Glutamatergic neuron (in vitro differentiated cells): ENCODE data around the gene SPTB. TPM values are rescaled to one million over a fixed set of nuclear protein-coding genes. Genes with fewer than 3 reads are reported as not detected.
A peak's percentile ranks its signal among the peaks of the same experiment; 100 is the strongest.

Experiments used
- DNase-seq: peaks from one replicate; pipeline ENCODE4 v3.0.0; 2022
- H3K27ac Mint-ChIP-seq: one replicate; pipeline ENCODE4 v1.8.0; 2020; ENCODE audit warnings: mild to moderate bottlenecking, mixed read lengths, inconsistent platforms; ENCODE audit not compliant: unreplicated experiment
- H3K27me3 Mint-ChIP-seq: one replicate; pipeline ENCODE4 v1.8.0; 2020; ENCODE audit warnings: mild to moderate bottlenecking, moderate library complexity, mixed read lengths, inconsistent platforms; ENCODE audit not compliant: unreplicated experiment
- H3K36me3 Mint-ChIP-seq: one replicate; pipeline ENCODE4 v1.8.0; 2020; ENCODE audit warnings: mild to moderate bottlenecking, mixed read lengths, inconsistent platforms; ENCODE audit not compliant: unreplicated experiment
- H3K4me1 Mint-ChIP-seq: one replicate; pipeline ENCODE4 v1.8.0; 2020; ENCODE audit warnings: mild to moderate bottlenecking, low read depth, mixed read lengths, inconsistent platforms; ENCODE audit not compliant: unreplicated experiment
- H3K4me3 Mint-ChIP-seq: one replicate; pipeline ENCODE4 v1.8.0; 2020; ENCODE audit warnings: mild to moderate bottlenecking, mixed read lengths, inconsistent platforms; ENCODE audit not compliant: unreplicated experiment
- H3K9me3 Mint-ChIP-seq: one replicate; pipeline ENCODE4 v1.8.0; 2020; ENCODE audit warnings: mild to moderate bottlenecking, moderate library complexity, mixed read lengths, inconsistent platforms; ENCODE audit not compliant: unreplicated experiment
- total RNA-seq: library from RNA; stranded (reverse); fragmentation: NEBNext Ultra II Directional; extraction: Animal tissue kit (Norgen Biotek cat#: 25700); gene quantifications from one replicate; pipeline ENCODE4 v1.2.1, GENCODE V29; 2021; ENCODE audit not compliant: unreplicated experiment
- TF ChIP-seq, protein P1 (sequence below): fragments of 200-600 bp; sonication (generic); IDR thresholded peaks from one replicate; pipeline ENCODE4 v1.5.0; 2021; ENCODE audit not compliant: partially characterized antibody, unreplicated experiment

Gene SPTB
- total RNA-seq, 1 donor from 2014 or later, result 1.9 TPM

DNA sequence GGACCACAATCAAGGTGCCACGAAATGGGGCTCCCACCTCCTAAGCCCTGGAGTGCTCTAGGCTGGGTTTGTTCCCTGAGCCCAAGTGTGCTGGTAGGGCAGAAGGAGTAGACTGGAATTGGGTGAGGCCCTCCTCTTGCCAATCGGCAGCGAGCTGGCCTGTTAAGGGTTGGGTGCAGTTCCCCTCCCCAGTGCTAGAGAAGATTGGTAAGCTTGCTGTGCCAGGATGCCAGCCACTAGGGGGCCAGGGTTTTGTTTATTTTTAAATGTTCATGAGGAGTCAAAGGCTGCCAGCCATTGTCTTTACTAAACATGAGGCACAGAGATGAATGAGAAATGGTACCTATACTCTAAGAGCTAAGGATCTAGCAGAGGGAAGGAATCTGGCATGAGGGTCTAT, 79.7 kb downstream of the SPTB start:
- TF ChIP-seq, protein P1, sequence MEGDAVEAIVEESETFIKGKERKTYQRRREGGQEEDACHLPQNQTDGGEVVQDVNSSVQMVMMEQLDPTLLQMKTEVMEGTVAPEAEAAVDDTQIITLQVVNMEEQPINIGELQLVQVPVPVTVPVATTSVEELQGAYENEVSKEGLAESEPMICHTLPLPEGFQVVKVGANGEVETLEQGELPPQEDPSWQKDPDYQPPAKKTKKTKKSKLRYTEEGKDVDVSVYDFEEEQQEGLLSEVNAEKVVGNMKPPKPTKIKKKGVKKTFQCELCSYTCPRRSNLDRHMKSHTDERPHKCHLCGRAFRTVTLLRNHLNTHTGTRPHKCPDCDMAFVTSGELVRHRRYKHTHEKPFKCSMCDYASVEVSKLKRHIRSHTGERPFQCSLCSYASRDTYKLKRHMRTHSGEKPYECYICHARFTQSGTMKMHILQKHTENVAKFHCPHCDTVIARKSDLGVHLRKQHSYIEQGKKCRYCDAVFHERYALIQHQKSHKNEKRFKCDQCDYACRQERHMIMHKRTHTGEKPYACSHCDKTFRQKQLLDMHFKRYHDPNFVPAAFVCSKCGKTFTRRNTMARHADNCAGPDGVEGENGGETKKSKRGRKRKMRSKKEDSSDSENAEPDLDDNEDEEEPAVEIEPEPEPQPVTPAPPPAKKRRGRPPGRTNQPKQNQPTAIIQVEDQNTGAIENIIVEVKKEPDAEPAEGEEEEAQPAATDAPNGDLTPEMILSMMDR, result peak; percentile 56
- Mint-ChIP-seq H3K4me3 (no peak overlapping the region), H3K9me3 (peaks cover 5% of the 10 kb centered on the region), H3K4me1 (peaks cover 27% of the 10 kb centered on the region), H3K27me3 (peaks cover 4% of the 10 kb centered on the region), H3K27ac (no peak overlapping the region), H3K36me3 (peaks cover 4% of the 10 kb centered on the region)
- DNase-seq, result no peak

DNA sequence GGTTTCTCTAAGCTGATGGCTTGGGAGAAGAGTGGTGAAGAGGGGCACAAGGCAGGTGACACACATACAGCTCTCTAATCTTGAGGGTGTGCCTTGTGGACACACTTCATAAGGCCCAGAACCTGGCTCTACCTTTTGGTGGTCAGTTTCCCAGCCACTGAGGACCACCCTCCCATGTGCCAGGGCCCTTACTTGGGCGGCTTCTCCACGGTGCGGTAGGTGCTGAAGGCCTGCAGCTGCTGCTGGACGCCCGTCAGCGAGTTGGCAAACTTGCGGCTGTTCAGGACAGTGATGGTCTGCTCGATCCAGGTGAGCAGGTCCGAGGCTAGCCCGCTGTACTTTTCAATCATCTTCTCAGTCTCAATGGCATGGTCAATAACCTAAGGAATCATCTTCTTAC, 80.2 kb downstream of the SPTB start:
- TF ChIP-seq, protein P1, result no peak
- Mint-ChIP-seq H3K4me3 (no peak overlapping the region), H3K27ac (no peak overlapping the region), H3K9me3 (peaks cover 5% of the 10 kb centered on the region), H3K36me3 (peaks cover 4% of the 10 kb centered on the region), H3K27me3 (peaks cover 4% of the 10 kb centered on the region), H3K4me1 (peaks cover 27% of the 10 kb centered on the region)
- DNase-seq, result no peak

- Mint-ChIP-seq H3K9me3 (peaks cover 5% of the 10 kb centered on the region), H3K4me1 (peaks cover 16% of the 10 kb centered on the region), H3K4me3 (no peak overlapping the region), H3K27ac (no peak overlapping the region), H3K27me3 (peaks cover 4% of the 10 kb centered on the region), H3K36me3 (peaks cover 4% of the 10 kb centered on the region)
- no peak for DNase-seq
- TF ChIP-seq, protein P1, result no peak
Measured at GRCh38 chr14:64796369-64796768, 83.3 kb downstream of the SPTB start.

GRCh38 chr14:64795921-64796320, 83.8 kb downstream of the SPTB start:
- H3K4me1 Mint-ChIP-seq, result peaks cover 13% of the 10 kb centered on the region
- peaks cover 4% of the 10 kb centered on the region for H3K27me3 Mint-ChIP-seq
- H3K9me3 Mint-ChIP-seq, result peaks cover 5% of the 10 kb centered on the region
- no peak overlapping the region for H3K27ac Mint-ChIP-seq
- H3K4me3 Mint-ChIP-seq, result no peak overlapping the region
- TF ChIP-seq, protein P1, result no peak
- no peak for DNase-seq
- H3K36me3 Mint-ChIP-seq, result peaks cover 4% of the 10 kb centered on the region

GRCh38 chr14:64795211-64795610, 84.5 kb downstream of the SPTB start:
- no peak for DNase-seq
- Mint-ChIP-seq H3K9me3 (peaks cover 5% of the 10 kb centered on the region), H3K4me3 (no peak overlapping the region), H3K27ac (no peak overlapping the region), H3K4me1 (peaks cover 11% of the 10 kb centered on the region), H3K36me3 (peaks cover 4% of the 10 kb centered on the region), H3K27me3 (peaks cover 4% of the 10 kb centered on the region)
- TF ChIP-seq, protein P1, result no peak
